ENCODE measurements around the gene ZNRD2. TPM values are rescaled to one million over a fixed set of nuclear protein-coding genes. Genes with fewer than 3 reads are reported as not detected.
A peak's percentile ranks its signal among the peaks of the same experiment; 100 is the strongest.

ZNRD2 gene
- polyA plus RNA-seq, 3 donors: 48.5 to 65.1 (median 56.2) TPM

GRCh38 chr11:65583589-65583988, 13.3 kb downstream of the ZNRD2 start:
- DNase-seq: no peak
- no peaks in the 10 kb centered on the region for H3K9me3 Mint-ChIP-seq
- Histone ChIP-seq H3K9ac (ENCODE audit: insufficient read depth, low read length, poor library complexity, severe bottlenecking) (no peak overlapping the region), H3K4me1 (ENCODE audit: control insufficient read depth in 1 of 2, insufficient read depth in 2 of 2, low read length in 2 of 2) (peaks cover 47 to 68% of the 10 kb centered on the region in 2 donors), H2AFZ (ENCODE audit: insufficient read depth, low read depth, low read length, poor library complexity, severe bottlenecking) (no peak overlapping the region), H3K27me3 (ENCODE audit: control insufficient read depth in 2 of 2, insufficient read depth in 2 of 2, low read length in 2 of 2) (no peaks in the 10 kb centered on the region), H3K9me3 (replicated peaks in 1 of 2; ENCODE audit: control insufficient read depth in 1 of 2, insufficient read depth in 1 of 2, low read length in 2 of 2) (no peaks in the 10 kb centered on the region), H3K79me2 (ENCODE audit: insufficient read depth, low read length) (peaks cover 91% of the 10 kb centered on the region), H3K27ac (ENCODE audit: low read depth in 1 of 2, low read length in 2 of 2) (peak overlapping the region; percentile 11 to 50), H3K4me2 (replicated peaks; ENCODE audit: extremely low read depth, low read length, poor library complexity, severe bottlenecking) (no peak overlapping the region), H3K36me3 (replicated peaks in 1 of 2; ENCODE audit: control insufficient read depth in 1 of 2, insufficient read depth in 2 of 2, low read length in 2 of 2) (peaks cover 70 to 77% of the 10 kb centered on the region in 2 donors), H4K20me1 (ENCODE audit: insufficient read depth, low read length) (peaks cover 97% of the 10 kb centered on the region), H3K4me3 (replicated peaks in 1 of 3; ENCODE audit: low read depth in 2 of 3, low read length in 3 of 3) (no peak overlapping the region)
- TF ChIP-seq, protein P1, sequence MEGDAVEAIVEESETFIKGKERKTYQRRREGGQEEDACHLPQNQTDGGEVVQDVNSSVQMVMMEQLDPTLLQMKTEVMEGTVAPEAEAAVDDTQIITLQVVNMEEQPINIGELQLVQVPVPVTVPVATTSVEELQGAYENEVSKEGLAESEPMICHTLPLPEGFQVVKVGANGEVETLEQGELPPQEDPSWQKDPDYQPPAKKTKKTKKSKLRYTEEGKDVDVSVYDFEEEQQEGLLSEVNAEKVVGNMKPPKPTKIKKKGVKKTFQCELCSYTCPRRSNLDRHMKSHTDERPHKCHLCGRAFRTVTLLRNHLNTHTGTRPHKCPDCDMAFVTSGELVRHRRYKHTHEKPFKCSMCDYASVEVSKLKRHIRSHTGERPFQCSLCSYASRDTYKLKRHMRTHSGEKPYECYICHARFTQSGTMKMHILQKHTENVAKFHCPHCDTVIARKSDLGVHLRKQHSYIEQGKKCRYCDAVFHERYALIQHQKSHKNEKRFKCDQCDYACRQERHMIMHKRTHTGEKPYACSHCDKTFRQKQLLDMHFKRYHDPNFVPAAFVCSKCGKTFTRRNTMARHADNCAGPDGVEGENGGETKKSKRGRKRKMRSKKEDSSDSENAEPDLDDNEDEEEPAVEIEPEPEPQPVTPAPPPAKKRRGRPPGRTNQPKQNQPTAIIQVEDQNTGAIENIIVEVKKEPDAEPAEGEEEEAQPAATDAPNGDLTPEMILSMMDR (IDR thresholded peaks at IDR 0.05): no peak
- 92% methylated on average over 1 of the region's 10 CpGs for WGBS (ENCODE audit: insufficient coverage)
- intact Hi-C loops (cut with micrococcal nuclease): no loop called here
- H3K36me3 Mint-ChIP-seq: peaks cover 65 to 81% of the 10 kb centered on the region in 2 donors
- peaks cover 0 to 2% (median 0%) of the 10 kb centered on the region in 3 donors for H3K27me3 Mint-ChIP-seq (ENCODE audit: low read depth in 3 of 3)
- peak overlapping the region in 5 of 7 donors; percentile 44 to 79 (median 72) for H3K27ac Mint-ChIP-seq
- peaks cover 67% of the 10 kb centered on the region for H3K4me1 Mint-ChIP-seq
- no peak overlapping the region for H3K4me3 Mint-ChIP-seq

GRCh38 chr11:65584106-65584505, 13.8 kb downstream of the ZNRD2 start:
- intact Hi-C loops (cut with micrococcal nuclease): no loop called here
- Histone ChIP-seq H3K9ac (ENCODE audit: insufficient read depth, low read length, poor library complexity, severe bottlenecking) (no peak overlapping the region), H3K27me3 (ENCODE audit: control insufficient read depth in 2 of 2, insufficient read depth in 2 of 2, low read length in 2 of 2) (no peaks in the 10 kb centered on the region), H3K4me2 (replicated peaks; ENCODE audit: extremely low read depth, low read length, poor library complexity, severe bottlenecking) (no peak overlapping the region), H3K36me3 (replicated peaks in 1 of 2; ENCODE audit: control insufficient read depth in 1 of 2, insufficient read depth in 2 of 2, low read length in 2 of 2) (peaks cover 65 to 72% of the 10 kb centered on the region in 2 donors), H3K27ac (ENCODE audit: low read depth in 1 of 2, low read length in 2 of 2) (peak overlapping the region; percentile 11 to 50), H3K9me3 (replicated peaks in 1 of 2; ENCODE audit: control insufficient read depth in 1 of 2, insufficient read depth in 1 of 2, low read length in 2 of 2) (no peaks in the 10 kb centered on the region), H4K20me1 (ENCODE audit: insufficient read depth, low read length) (peaks cover 97% of the 10 kb centered on the region), H2AFZ (ENCODE audit: insufficient read depth, low read depth, low read length, poor library complexity, severe bottlenecking) (no peak overlapping the region), H3K4me3 (replicated peaks in 1 of 3; ENCODE audit: low read depth in 2 of 3, low read length in 3 of 3) (no peak overlapping the region), H3K79me2 (ENCODE audit: insufficient read depth, low read length) (peaks cover 91% of the 10 kb centered on the region), H3K4me1 (ENCODE audit: control insufficient read depth in 1 of 2, insufficient read depth in 2 of 2, low read length in 2 of 2) (peaks cover 47 to 68% of the 10 kb centered on the region in 2 donors)
- Mint-ChIP-seq H3K36me3 (peaks cover 64 to 81% of the 10 kb centered on the region in 2 donors), H3K9me3 (no peaks in the 10 kb centered on the region), H3K4me3 (no peak overlapping the region), H3K4me1 (peaks cover 67% of the 10 kb centered on the region), H3K27ac (peak overlapping the region in 5 of 7 donors; percentile 21 to 77 (median 71)), H3K27me3 (ENCODE audit: low read depth in 3 of 3) (peaks cover 0 to 2% (median 0%) of the 10 kb centered on the region in 3 donors)
- TF ChIP-seq, protein P1 (IDR thresholded peaks at IDR 0.05): no peak
- 66% methylated on average over 5 of the region's 8 CpGs for WGBS (ENCODE audit: insufficient coverage)
- no peak for DNase-seq
